GM10266 (cell line): ENCODE data around the gene TCOF1.

Experiments
- DNase-seq: peaks from one replicate; pipeline ENCODE4 v3.0.0; 2012; ENCODE audit errors: extremely low spot score
- CTCF ChIP-seq: IDR thresholded peaks from 2 replicates; pipeline ENCODE4 v1.5.1; 2012; ENCODE audit warnings: mild to moderate bottlenecking, low read depth; ENCODE audit not compliant: control insufficient read depth, insufficient read depth; ENCODE audit errors: missing control alignments

Gene TCOF1

DNA sequence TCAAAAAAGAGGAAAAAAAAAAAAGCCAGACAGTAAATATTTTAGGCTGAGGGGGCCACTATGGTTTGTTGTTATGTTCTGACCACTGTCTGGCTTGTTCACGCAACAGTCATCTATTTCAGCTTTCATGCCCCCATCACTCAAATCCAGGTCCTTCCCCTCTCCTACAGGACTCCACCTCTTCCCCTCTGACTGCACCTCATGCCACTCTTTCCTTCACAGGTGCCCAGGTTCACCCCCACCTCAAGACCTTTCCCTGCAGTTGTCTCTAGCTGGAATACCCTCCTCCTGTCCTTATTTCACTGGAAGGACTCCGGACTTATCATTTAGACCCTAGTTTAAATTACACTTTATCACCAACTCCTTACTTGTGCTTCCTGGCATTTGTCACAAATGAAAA lies 88.6 kb downstream of the TCOF1 start:
- TF ChIP-seq CTCF, result no peak
- no peak for DNase-seq

- no peak for TF ChIP-seq CTCF
- no peak for DNase-seq
Measured at GRCh38 chr5:150446583-150446982, 89.1 kb downstream of the TCOF1 start.

DNA sequence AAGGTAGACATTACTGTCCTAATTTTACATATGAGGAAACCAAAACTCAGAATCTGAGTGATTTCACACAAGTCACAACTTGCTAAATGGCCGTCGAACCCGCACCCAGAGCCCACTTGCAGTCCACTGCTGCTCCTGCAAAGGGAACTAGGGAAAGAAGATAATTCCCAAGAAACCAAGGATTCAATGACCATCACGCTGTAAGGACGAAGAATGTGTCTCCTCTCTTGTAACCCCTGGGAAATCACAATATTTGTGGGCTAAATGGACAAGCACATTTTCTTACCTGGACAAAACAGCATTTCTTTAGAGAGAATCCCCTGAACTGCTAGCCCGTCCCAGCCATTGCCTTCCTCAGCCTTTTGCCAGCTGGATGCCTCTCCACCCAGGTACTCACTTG lies 89.7 kb downstream of the TCOF1 start:
- DNase-seq, result no peak
- no peak for TF ChIP-seq CTCF

DNA sequence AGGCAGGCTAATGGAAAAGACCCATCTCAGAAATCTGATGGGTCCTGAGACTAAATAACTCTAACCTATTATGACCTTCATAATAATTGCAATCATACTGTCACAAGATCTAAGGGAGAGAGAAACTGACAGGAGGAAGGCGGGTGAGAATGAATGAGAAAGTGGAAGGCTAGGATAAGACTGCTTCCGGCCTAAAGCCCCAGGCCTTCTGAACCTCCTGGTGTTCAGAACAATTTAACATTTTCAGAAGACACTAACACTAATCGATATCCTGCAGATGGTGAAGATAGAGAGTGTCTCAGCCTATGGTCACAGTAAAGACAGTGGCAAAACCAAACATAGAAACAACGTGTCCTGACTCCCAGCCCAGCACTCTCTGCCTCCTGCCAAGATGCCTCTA lies 90.8 kb downstream of the TCOF1 start:
- no peak for DNase-seq
- TF ChIP-seq CTCF, result no peak

DNA sequence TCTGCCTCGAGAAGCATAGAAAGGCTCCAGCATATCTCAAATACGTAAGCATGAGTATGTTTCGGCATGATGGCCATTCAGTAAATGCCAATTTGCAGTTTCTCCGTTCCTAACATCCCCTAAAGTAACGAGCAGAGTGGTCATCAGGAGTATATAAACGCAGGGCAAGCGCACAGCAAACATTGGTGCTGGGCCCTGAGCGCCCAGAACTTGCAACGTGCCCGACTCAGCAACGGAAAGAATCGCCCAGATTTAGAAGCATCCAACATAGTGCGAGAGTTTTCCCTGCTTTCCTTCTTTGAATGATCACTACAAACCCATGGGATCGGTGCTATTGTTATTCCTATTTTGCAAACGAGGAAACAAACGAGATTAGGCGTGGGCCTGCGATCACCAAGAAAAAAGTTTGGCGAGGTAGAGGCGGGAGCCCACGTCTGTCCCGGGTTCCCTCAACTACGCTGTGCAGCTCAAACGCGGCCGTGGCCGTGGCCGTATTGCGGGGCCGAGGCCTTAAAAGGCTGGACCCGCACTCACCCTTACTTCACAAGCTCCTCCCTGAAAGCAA lies 91.5 kb downstream of the TCOF1 start:
- DNase-seq, result no peak
- no peak for TF ChIP-seq CTCF
